ENCODE data around the gene PLPPR4. TPM values are rescaled to one million over a fixed set of nuclear protein-coding genes. Genes with fewer than 3 reads are reported as not detected.
"Not testable (repeated sequence)": the region's sequence is repeated elsewhere in the genome, so short reads cannot be mapped to it uniquely, and the experiment has no call there.

PLPPR4 gene
- total RNA-seq, 4 donors from 2014 or later, result 0.66 to 3.9 (median 2.8) TPM

DNA sequence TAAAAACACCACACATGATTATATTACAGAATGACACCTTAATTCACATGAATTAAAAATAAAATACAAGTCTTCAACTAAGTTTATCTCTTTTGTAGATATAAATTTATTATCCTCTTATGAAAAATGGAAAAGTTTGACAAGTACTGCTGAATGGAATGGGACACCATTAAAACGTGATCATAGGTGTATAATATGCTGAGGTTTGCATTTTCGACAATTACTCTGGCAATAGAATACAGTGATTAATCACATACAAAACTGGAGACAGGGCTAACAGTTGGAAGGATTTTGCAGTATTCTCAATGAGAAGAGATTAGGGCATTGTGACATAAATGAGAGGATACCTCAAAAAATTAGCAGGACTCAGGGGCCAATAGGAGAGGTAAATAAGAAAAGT, 17.1 kb upstream of the PLPPR4 start:
- Histone ChIP-seq H3K4me3 (no peak overlapping the region), H3K27ac (no peak overlapping the region), H3K27me3 (no peaks in the 10 kb centered on the region), H3K4me1 (no peaks in the 10 kb centered on the region), H3K9me3 (peaks cover 0 to 13% (median 2%) of the 10 kb centered on the region in 4 donors), H3K36me3 (no peaks in the 10 kb centered on the region)
- no peak for TF ChIP-seq POLR2A (IDR thresholded peaks at IDR 0.05)
- TF ChIP-seq EP300 (IDR thresholded peaks at IDR 0.05), result no peak
- no peak for TF ChIP-seq CTCF (IDR thresholded peaks at IDR 0.05)
- WGBS, 2 donors, result 87 to 90% methylated on average over 2 of the region's 2 CpGs
- DNase-seq (ENCODE audit: low spot score in 2 of 2), result no peak

GRCh38 chr1:99250728-99251127, 13.6 kb upstream of the PLPPR4 start:
- H3K4me3 ChIP-seq, result no peak overlapping the region
- no peak for DNase-seq (ENCODE audit: low spot score in 2 of 2)
- no peak overlapping the region for H3K27ac ChIP-seq
- 87 to 88% methylated on average over 5 of the region's 5 CpGs for WGBS, 2 donors
- no peaks in the 10 kb centered on the region for H3K4me1 ChIP-seq
- H3K36me3 ChIP-seq, result no peaks in the 10 kb centered on the region
- no peaks in the 10 kb centered on the region for H3K27me3 ChIP-seq
- H3K9me3 ChIP-seq, result peaks cover 0 to 9% (median 2%) of the 10 kb centered on the region in 4 donors
- no peak for TF ChIP-seq CTCF (IDR thresholded peaks at IDR 0.05)
- TF ChIP-seq EP300 (IDR thresholded peaks at IDR 0.05), result no peak
- TF ChIP-seq POLR2A (IDR thresholded peaks at IDR 0.05), result no peak

- H3K27ac ChIP-seq, result no peak overlapping the region
- no peaks in the 10 kb centered on the region for H3K36me3 ChIP-seq
- H3K27me3 ChIP-seq, result no peaks in the 10 kb centered on the region
- no peaks in the 10 kb centered on the region for H3K4me1 ChIP-seq
- peaks cover 0 to 3% (median under 1%) of the 10 kb centered on the region in 4 donors for H3K9me3 ChIP-seq
- no peak for DNase-seq (ENCODE audit: low spot score in 2 of 2)
- 95 to 98% methylated on average over 1 of the region's 1 CpG for WGBS, 2 donors
- TF ChIP-seq CTCF (IDR thresholded peaks at IDR 0.05), result no peak
- no peak for TF ChIP-seq POLR2A (IDR thresholded peaks at IDR 0.05)
- TF ChIP-seq EP300 (IDR thresholded peaks at IDR 0.05), result no peak
- H3K4me3 ChIP-seq, result no peak overlapping the region
Observed at GRCh38 chr1:99251308-99251707, 13.0 kb upstream of the PLPPR4 start.

- no peak for TF ChIP-seq CTCF (IDR thresholded peaks at IDR 0.05)
- no peak for TF ChIP-seq POLR2A (IDR thresholded peaks at IDR 0.05)
- TF ChIP-seq EP300 (IDR thresholded peaks at IDR 0.05), result no peak
- Histone ChIP-seq H3K36me3 (no peaks in the 10 kb centered on the region), H3K9me3 (no peaks in the 10 kb centered on the region), H3K27me3 (no peaks in the 10 kb centered on the region), H3K27ac (no peak overlapping the region), H3K4me3 (no peak overlapping the region), H3K4me1 (no peaks in the 10 kb centered on the region)
- 66 to 73% methylated on average over 2 of the region's 2 CpGs for WGBS, 2 donors
- no peak for DNase-seq (ENCODE audit: low spot score in 2 of 2)
Observed at GRCh38 chr1:99252630-99253029, 11.7 kb upstream of the PLPPR4 start.

DNA sequence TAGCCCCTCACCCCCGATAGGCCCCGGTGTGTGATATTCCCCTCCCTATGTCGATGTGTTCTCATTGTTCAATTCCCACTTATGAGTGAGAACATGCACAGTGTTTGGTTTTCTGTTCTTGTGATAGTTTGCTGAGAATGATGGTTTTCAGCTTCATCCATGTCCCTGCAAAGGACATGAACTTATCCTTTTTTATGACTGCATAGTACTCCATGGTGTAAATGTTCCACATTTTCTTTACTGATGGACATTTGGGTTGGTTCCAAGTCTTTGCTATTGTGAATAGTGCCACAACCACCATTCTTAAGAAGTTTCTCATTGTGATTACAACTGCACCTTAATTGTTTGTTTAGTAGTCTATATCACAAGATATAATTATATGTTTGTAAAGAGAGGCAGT, 3.9 kb upstream of the PLPPR4 start:
- DNase-seq (ENCODE audit: low spot score in 2 of 2); H3K27me3 ChIP-seq; H3K9me3 ChIP-seq; H3K4me3 ChIP-seq; H3K27ac ChIP-seq; H3K36me3 ChIP-seq: not testable (repeated sequence)
- peaks cover 0 to 13% (median 0%) of the 10 kb centered on the region in 4 donors for H3K4me1 ChIP-seq
- 97 to 99% methylated on average over 3 of the region's 3 CpGs for WGBS, 2 donors

GRCh38 chr1:99265124-99265523, 832 bp downstream of the PLPPR4 start:
- Histone ChIP-seq H3K27me3 (peaks cover 0 to 6% of the 10 kb centered on the region in 2 donors), H3K36me3 (no peaks in the 10 kb centered on the region), H3K4me1 (peaks cover 0 to 13% (median 0%) of the 10 kb centered on the region in 4 donors), H3K27ac (no peak overlapping the region), H3K9me3 (no peaks in the 10 kb centered on the region), H3K4me3 (peak overlapping the region in 3 of 4 donors; percentile 29 to 55 (median 32))
- DNase-seq (ENCODE audit: low spot score in 2 of 2), result no peak
- no peak for TF ChIP-seq POLR2A (IDR thresholded peaks at IDR 0.05)
- no peak for TF ChIP-seq EP300 (IDR thresholded peaks at IDR 0.05)
- no peak for TF ChIP-seq CTCF (IDR thresholded peaks at IDR 0.05)
- WGBS, 2 donors, result 57 to 62% methylated on average over 3 of the region's 3 CpGs
